Gastrocnemius medialis (tissue), 4 donors: Measurements from ENCODE around the gene HOXA9.

ENCODE experiments used
- POLR2A ChIP-seq, 2 donors: fragments of 450-650 bp; IDR thresholded peaks; one replicate each; pipeline ENCODE4 v1.6.1; 2017; ENCODE audit warnings: antibody characterized with exemption in 2 of 2, mild to moderate bottlenecking in 2 of 2, moderate library complexity in 2 of 2
- TF ChIP-seq, protein P1 (sequence below), 5 experiments: fragments of 450-650 bp in 3 of 5; fragments of 200-600 bp in 2 of 5; sonication (generic) in 2 of 5; IDR thresholded peaks in 4 of 5; conservative IDR thresholded peaks in 1 of 5; 1 replicate in 4 of 5; 2 replicates in 1 of 5; pipeline ENCODE4 v1.5.1; 2016 to 2019; ENCODE audit warnings: antibody characterized with exemption in 5 of 5, mild to moderate bottlenecking in 3 of 5, moderate library complexity in 3 of 5

DNA sequence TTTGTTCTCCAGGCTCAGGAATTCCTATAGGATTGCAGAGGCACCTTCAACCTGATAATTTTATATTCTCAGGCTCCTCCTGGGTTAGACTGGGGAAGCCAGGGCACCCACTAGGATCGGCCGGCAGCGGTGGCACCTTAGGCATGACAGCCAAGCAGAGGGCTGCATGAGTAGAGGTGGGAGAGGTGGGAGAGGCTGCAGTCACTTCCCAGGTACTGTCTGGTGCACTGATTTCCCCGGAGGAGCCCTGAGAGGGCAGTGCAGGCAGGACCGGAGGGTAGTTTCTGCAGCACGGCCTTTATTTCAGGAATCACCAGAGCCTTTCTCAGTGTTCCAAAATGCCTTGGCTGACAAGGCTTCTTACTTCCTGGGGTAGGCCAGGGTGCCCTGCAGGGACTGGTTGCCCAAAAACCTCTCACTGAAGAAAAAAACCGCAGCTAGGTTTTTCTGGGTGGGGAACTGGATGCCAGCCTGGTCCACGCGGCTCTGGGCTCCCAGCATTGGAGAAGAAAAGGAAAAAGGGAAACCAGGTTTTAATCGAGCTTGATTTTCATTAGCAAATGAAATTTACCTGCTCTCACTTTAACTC, 38.1 kb upstream of the HOXA9 start:
- TF ChIP-seq, protein P1, sequence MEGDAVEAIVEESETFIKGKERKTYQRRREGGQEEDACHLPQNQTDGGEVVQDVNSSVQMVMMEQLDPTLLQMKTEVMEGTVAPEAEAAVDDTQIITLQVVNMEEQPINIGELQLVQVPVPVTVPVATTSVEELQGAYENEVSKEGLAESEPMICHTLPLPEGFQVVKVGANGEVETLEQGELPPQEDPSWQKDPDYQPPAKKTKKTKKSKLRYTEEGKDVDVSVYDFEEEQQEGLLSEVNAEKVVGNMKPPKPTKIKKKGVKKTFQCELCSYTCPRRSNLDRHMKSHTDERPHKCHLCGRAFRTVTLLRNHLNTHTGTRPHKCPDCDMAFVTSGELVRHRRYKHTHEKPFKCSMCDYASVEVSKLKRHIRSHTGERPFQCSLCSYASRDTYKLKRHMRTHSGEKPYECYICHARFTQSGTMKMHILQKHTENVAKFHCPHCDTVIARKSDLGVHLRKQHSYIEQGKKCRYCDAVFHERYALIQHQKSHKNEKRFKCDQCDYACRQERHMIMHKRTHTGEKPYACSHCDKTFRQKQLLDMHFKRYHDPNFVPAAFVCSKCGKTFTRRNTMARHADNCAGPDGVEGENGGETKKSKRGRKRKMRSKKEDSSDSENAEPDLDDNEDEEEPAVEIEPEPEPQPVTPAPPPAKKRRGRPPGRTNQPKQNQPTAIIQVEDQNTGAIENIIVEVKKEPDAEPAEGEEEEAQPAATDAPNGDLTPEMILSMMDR (IDR thresholded peaks at IDR 0.05 in 4 of 5, conservative IDR thresholded peaks at IDR 0.05 in 1 of 5), result no peak
- no peak for TF ChIP-seq POLR2A (IDR thresholded peaks at IDR 0.05)
